OCI-M1 (cell line): ENCODE measurements around the gene LINC00237.

Experiments
- DNase-seq: peaks from one replicate; lab custom pipeline; 2025; lab: John Stamatoyannopoulos, UW

The LINC00237 gene

DNA sequence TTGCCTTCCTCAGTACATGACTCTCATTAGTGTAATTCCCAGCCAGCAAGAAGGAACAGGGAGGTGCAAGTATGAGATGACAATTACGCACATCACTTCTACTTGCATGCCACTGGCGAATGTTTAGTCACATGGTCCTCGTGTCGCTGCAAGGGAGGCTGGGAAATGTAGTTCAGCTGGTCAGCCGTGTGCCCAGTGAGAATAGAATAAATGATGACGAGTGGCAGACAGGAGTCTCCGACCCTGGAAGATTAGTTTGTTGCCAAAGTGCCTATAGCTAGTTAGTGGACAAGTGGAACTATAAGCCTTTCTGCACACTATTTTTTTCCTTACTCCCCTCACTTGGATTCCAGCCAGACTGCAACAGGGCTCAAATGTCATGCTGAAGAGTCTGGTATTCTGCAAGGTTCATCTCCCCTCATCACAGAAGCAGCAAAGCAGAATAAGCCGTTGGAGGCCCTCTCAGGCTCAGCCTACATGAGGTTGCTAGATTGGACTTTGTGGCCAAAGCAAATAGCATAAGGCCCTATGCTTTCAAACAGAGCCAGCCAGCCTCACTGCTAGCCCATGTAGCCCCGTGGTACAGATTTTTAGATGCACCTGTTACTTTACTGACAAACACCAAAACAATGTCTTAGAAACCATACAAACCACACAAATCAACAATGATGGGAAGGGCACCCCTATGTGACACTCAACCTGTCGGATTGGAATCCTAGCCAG, 9.7 kb downstream of the LINC00237 start:
- DNase-seq = peak; percentile 62

DNA sequence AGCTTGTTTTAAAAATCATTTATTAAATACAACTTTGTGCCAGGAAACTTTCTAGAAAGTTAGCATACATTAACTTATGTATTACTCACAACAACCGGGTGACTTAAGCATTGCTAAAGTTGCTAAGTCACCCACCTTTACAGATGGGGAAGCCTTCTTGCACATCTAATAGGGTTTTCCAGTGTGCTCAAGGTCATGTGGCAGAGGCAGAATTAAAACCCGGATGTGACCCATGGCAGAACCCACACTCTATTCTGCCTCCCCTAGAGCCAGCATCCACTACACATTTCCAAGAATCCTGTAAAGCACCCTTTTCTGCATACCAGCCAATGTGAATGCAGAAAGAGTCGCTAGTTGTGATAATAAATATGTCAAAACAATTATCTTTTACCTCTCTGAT, 13.4 kb downstream of the LINC00237 start:
- no peak for DNase-seq

DNA sequence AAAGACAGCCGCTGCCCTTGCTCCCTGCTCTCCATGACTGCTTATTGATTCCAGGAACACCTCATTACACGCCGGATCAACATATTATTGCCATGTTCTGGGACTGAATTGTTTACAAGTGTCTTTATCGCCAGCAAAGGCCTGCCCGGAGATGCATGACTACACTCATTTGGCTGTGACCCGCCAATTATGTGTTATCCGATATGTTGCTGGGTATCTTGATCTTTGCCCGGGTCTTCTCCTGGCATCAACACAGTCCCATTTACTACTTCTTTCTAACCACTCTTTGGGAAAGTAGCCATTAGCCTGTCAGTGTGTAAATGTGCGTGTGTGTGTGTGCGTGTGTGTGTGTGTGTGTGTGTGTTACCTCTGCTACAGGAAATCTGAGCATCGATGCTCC, 15.4 kb downstream of the LINC00237 start:
- DNase-seq = no peak

DNA sequence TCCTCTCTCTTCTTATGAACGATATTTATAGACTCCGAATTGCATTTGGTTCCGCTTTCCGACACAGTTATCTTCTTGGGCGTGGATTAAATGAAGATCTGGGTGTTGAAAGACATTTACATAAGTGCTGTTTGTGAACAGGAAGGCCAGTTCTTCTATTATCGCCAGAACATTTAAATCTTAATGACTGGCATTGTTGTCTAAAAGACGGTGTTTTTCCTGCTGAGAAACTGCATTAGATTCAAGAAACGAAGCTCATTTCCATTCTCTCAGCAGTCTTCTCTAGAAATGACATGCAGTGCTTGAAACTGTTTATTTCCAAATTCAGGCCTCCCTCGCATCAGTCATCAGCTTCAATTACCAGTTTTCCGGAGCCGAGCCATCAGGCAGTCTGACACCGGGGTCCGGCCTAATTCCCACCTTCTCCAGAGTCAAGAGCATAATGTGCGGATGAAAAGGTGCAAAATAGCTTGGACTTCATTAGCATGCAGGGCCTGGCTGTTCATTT, 16.0 kb downstream of the LINC00237 start:
- DNase-seq = peak; percentile 85

DNA sequence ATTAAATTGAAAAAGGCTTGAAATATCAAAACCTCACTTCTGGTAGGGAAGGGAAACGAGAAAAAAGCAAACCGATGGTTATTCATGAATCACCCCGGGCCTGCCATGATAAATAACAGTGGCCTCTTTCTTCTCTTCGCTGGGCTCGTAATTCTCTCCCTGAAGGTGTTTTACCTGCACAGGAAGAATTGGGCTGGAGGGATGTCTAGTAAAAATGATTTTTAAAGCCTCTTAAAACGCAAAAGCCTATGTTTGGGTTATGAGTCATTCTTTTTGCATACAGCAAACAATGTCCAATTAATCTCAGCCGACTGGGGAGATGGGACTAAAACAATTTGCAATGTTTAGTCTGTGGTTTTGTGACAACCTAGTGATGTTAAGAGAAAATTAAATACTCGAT, 16.8 kb downstream of the LINC00237 start:
- no peak for DNase-seq

DNA sequence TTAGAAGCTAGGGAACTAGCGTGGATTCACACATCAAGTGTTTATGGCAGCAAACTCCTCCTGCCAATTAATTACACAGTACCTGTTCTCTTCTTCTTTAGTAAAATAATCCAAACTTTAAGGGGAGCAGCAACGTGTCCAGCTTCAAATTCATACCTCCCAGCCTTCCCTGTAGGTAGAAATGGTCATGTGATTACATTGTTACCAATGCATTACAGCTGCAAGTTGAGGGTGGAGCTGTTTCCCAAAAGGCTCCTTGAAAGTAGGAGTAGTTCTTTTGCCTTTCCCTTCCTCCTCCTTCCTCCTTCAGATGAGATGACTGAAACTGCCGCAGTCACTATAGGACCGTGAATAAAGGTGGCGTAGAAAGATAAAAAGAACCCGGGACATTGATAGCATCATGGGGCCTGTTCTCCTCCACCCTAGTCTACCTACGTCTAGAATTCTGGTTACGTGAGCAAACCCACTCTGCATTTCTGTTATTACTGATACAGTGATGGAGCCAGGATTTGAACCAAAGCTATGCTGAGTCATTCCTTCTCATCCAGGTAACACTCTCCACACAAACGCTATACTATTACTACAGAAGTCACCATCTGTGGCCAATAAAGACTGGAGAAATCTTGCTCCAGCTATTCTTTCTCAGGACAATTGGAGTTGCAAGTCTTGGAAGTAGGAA, 18.2 kb downstream of the LINC00237 start:
- DNase-seq = no peak

DNA sequence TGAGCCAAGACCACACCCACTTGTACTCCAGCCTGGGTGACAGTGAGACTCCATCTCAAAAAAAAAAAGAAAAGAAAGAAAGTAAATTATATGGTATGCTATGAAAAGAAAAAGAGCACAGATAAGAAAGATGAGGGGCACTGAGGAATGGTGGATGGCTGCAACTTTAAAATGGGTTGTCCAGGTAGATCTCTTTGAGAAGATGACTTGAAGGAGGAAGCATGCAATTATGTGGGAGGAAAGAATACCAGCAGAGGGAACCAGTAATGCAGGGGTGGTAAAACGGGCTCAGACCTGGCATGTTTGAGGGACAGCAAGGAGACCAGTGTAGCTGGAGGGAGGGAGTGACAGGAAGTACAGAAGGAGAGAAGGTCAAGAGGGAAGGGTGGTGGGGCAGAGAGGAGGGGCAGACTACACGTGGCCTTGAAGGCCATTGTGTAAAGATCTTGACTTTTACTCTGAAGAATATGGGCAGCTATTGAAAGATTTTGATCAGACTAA, 22.3 kb downstream of the LINC00237 start:
- DNase-seq = no peak

DNA sequence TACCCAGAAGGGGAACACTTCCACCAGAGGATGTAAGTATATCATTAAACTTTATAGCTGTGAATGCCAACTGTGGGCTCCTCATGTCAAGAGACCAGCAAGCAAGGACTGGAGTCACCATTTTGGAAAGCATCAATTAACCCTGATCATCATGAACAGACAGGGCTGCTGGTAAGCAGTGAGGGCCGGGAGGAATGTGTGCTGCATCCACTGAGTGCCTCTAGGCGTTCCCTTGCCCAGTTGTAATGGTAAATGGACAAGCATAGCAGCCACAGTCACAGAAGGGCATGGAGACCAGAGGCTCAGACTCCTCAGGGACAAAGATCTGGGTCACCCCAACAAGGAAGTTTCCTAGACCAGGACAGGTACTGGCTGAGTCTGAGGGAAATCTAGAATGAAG, 23.6 kb downstream of the LINC00237 start:
- no peak for DNase-seq

DNA sequence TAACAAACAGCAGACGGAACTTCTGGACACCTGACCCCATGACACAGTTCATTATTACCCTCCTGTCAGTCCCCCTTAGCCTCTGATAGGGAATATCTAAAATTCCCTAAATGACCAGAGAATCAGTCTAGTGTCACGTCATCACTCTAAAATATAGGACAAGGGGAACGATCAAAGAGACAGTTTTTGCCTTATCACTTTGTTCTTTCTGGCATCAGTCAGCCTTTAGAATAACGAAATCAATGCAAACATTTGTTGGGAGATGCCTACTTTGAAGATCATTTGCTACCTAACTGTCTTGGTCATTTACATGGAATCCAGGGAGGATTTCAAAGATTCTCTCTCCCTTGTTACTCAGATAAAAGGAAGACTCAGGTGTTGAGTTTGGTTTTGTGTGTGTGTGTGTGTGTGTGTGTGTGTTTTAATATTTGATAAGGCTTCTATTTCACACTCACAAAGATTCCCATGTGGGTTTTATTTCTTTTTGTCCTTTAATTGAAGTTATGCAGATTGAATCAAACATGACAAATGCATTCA, 28.3 kb downstream of the LINC00237 start:
- DNase-seq = no peak

DNA sequence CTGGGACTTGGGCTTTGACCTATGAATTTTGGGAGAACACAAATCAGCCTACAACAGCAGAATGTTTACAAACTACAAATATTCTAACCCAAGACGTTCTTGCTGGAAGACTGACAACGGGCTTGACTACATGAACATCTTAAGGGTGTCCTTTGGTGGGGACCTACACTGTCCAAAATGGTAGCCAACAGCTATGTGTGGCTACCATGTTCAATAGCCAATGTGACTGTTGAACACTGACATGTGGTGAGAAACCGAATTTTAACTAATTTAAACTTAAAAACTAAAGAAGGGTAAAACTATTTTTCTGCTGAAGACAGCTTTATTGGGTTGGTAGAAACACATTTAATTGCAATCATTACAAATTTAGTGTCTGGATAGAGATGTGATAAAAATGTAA, 30.1 kb downstream of the LINC00237 start:
- DNase-seq = no peak

DNA sequence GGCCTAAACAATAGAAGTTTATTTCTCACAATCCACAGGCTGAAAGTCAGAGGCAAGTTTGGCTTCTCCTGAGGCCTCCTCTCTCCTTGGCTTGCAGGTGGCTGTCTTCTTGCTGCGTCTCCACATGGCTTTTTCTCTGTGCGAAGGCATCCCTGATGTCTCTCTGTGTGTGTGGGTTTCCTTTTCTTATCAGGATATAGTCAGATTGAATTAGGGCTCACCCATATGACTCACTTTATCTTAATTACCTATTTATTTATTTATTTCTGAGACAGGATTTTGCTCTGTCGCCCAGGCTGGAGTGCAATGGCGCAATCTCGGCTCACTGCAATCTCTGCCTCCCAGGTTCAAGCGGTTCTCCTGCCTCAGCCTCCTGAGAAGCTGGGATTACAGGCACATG, 30.7 kb downstream of the LINC00237 start:
- DNase-seq = no peak

DNA sequence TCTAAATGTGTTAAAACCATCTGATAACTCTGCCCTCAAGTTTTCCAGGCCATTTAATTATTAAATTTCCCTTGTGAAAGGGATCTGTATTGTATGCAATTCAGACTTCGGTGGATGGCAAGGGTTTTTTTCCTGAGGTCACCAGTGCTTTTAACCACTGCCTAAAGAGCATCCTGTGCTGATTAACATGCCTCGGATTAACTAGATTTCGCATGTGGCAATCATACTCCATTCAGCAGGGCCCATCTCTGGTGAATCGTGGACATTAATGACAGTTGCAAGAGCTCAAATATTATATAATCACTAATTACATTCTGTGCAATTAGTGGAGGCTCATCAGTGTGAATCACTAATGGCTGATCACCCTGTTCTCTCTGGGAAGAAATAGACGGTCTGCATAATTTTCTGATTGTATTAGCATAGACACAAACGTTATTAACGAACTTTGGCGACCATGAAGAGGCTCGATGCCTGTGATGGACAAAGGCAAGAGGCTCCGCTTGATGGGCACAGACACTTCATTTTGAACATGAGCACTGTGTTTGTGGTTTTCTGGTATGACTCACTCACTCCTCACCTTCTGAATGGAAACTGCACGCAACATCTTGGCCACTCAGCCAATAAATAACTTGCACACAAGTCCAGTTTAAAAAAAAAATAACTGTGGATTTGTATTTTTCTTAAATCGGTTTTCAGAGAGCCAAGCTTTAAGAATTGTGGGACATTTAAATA, 31.4 kb downstream of the LINC00237 start:
- DNase-seq = peak; percentile 47

DNA sequence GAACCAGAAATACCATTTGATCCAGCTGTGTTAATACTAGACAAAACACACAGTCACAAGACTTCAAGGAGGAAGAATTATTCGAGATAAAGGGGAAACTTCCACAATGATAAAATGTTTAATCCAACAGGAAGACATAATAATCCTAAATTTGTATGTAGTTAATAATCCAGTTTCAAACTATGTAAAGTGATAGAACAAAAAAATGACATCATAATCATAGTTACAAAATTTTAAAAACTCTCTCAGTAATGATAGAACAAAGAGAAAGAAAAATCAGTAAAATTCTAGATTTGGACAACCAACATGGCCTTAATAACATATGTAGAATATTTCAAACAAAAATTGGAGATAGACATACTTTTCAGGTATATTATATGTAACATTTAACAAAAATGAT, 38.9 kb downstream of the LINC00237 start:
- no peak for DNase-seq

DNA sequence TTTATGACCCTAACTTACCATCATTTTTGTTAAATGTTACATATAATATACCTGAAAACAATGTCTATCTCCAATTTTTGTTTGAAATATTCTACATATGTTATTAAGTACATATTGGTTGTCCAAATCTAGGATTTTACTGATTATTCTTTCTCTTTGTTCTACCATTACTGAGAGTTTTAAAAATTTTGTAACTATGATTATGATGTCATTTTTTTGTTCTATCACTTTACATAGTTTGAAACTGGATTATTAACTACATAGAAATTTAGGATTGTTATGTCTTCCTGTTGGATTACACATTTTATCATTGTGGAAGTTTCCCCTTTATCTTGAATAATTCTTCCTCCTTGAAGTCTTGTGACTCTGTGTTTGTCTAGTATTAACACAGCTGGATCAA, 41.2 kb downstream of the LINC00237 start:
- no peak for DNase-seq

DNA sequence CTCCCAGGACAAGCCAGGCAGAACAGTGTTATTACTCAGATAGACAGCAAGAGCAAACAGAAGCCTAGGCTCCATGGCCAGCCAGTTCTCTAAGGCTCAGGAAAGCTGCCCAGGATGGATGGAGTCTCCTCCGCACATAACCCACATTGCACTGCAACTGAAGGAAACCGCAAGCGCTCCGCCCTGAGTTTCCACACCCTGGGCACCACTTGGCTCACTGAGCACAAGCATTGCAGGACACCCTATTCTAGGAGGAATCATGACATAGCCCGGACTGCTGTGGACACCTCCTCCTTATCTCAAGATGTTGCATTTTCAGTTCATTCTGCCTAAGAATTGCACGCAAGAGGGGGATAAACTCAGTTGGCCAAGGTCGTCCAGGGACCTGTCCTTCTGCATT, 42.9 kb downstream of the LINC00237 start:
- DNase-seq = no peak

DNA sequence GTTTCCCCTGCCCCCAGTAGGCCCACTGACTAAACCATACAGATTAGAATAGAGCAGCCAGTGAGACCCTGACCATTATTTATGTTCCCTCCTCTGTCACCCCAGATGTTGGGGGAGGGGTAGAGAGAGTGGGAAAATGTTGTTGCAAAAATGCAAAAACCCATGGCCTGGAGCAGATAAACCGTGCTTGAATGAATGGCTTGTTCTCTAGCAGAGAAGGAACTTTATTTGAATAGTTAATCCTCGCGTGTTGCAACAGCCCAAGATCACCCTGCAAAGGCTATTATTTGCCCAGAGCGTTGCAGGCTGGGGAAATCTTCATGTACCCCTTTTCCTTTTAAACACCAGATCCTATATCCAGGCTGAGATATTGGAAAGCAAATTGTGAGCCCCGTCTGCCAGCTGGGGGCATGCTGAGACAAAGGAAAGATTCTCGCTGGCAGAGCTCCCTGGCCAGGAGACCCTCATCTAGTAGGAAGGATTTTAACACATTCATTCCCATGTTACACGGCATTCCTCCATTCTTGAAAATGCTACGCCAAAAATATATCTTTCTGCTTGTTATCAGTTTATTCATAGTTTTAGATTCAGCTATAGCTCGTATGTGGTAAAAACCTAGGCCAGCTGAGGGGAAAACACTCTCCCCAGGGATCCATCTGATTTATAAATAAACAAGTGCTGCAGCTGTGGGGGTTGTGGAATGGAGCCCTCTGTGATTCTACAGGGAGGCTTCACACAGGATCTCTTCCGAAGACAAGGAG, 53.0 kb downstream of the LINC00237 start:
- peak; percentile 3 for DNase-seq

DNA sequence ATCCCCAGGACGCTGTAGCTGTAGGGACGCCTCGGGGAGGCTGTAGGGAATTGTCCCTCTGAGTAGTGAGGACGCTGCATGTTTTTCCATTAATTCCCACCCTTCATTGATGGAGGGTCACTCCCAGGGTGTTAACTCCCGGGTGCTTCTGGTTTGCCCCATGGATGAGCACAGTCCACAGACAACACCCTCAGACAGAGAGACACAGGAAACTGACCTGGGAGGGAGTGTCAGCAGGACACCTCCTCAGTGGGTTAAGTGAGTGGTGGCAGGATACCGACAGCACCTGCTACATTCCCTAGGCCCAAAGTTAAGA, 53.5 kb downstream of the LINC00237 start:
- no peak for DNase-seq

DNA sequence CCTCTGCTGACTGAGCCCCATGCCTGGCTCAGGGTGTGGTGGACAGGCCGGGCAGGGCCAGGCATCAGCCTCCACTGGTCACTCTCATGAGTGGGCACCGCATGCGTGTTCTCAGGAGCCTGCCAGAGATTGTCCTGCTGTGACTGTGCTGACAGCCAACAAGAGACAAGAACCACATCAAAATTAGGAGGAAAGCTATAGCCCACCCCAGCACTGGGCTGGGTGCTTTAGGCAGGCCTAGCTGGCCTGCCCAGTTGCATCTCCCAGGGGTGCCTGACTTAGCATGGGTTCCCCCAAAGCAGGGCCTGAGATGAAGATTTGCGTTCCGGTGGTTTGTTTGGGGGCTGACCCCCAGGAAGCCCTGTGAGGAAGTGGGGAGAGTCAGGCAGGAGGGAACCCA, 53.9 kb downstream of the LINC00237 start:
- no peak for DNase-seq

DNA sequence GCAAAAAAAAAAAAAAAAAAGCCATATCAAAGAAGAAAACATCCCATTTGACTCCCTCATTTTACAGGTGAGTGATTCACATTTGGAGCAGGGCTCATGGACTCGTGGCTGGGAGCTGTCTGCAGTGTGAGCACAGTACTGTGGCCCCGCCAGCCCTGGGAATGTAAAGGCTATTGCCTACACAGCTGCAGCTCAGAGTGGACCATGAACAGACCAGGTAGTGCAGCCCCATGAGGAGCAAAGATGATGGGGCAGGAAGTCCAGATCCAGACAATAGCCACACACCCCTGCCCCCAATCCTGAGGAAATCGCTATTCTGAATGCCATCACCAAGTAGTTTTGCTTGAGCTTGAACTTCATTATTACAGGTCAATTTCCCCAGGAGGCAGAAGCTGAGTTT, 55.4 kb downstream of the LINC00237 start:
- no peak for DNase-seq

DNA sequence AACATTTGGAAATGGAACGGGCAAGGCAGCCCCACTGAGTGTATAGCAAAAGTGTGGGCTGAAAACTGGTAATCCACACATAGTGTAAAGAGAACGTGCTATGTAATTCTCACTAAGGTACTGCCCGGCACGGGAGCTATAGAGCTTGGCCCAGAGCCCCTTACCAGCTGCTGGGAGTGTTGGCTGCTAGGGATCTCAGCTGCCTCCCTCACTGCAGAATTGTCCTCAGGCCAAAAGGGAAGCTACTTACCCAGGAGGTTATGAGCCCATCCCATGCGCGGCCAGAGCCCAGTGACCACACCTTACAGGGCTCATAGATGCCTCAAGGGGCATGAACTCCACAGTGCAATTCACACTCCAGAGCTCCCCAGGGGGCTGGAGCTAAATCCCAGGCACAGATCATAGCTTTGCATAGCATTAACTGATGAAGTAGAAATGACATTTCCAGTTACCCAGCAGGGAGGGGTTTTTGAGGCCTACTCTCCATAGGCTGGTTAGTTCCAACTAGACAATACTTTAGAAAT, 56.8 kb downstream of the LINC00237 start:
- no peak for DNase-seq

DNA sequence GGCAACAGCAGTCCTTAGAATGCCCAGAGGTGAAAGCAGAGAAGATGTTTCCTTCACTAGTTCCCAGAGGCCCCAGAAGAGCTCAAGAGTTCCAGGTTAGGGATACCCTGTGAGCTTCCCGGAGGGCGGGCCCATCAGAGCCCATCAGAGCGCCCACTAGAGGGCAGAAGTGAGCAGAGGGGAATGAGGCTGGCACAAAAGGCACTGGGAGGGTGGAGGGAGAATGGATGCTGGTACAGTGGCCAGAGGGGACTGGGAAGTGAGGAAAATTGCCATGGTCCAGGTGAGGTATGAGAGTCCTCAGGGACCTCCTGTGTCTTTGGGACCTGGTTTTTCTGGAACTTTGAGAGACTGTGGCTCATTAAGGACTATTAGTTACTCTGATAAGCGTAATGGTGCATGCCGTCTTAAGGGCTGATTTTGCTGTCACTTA, 57.3 kb downstream of the LINC00237 start:
- DNase-seq = peak; percentile 73

DNA sequence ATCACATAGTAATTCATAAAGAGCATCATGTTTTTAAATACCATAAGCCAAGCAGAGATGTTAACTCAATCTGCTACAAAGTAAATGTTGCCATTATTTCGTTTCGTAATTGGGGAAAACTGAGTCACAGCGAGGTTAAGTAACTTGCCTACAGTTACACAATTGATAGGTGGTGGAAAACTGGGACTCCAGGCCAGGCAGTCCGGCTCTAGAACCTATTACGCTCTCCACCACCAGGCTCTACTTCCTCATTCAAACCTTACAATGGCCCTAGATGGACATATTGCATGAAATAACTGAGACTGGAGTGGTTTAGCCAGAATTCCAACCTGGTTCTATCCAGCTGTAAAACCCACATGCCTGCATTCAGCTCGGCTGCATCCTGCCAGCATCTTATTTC, 58.2 kb downstream of the LINC00237 start:
- peak; percentile 8 for DNase-seq
